ENCODE data around the gene PKMYT1.
"Not testable (repeated sequence)": the region's sequence is repeated elsewhere in the genome, so short reads cannot be mapped to it uniquely, and the experiment has no call there.

PKMYT1 gene

GRCh38 chr16:2960183-2961010, 19.8 kb downstream of the PKMYT1 start:
- DNase-seq (ENCODE audit: low read depth), result no peak

- no peak for DNase-seq (ENCODE audit: low read depth)
These were observed 21.0 kb downstream of the PKMYT1 start for GRCh38 chr16:2959206-2959605.

- no peak for DNase-seq (ENCODE audit: low read depth)
These were observed 23.7 kb downstream of the PKMYT1 start for GRCh38 chr16:2956579-2956956.

GRCh38 chr16:2955779-2956578, 24.3 kb downstream of the PKMYT1 start:
- no peak for DNase-seq (ENCODE audit: low read depth)

GRCh38 chr16:2955438-2955778, 24.8 kb downstream of the PKMYT1 start:
- DNase-seq (ENCODE audit: low read depth), result no peak

- no peak for DNase-seq (ENCODE audit: low read depth)
These were observed 25.4 kb downstream of the PKMYT1 start for GRCh38 chr16:2954656-2955381.

GRCh38 chr16:2953706-2954627, 26.3 kb downstream of the PKMYT1 start:
- DNase-seq (ENCODE audit: low read depth), result no peak

GRCh38 chr16:2952679-2953078, 27.6 kb downstream of the PKMYT1 start:
- no peak for DNase-seq (ENCODE audit: low read depth)

- no peak for DNase-seq (ENCODE audit: low read depth)
These were observed 29.5 kb downstream of the PKMYT1 start for GRCh38 chr16:2950773-2951172.

GRCh38 chr16:2950353-2950724, 29.9 kb downstream of the PKMYT1 start:
- no peak for DNase-seq (ENCODE audit: low read depth)

- no peak for DNase-seq (ENCODE audit: low read depth)
These were observed 30.4 kb downstream of the PKMYT1 start for GRCh38 chr16:2949705-2950352.

GRCh38 chr16:2948807-2949704, 31.2 kb downstream of the PKMYT1 start:
- no peak for DNase-seq (ENCODE audit: low read depth)

- no peak for DNase-seq (ENCODE audit: low read depth)
These were observed 33.6 kb downstream of the PKMYT1 start for GRCh38 chr16:2946649-2947048.

- DNase-seq (ENCODE audit: low read depth), result not testable (repeated sequence)
These were observed 36.5 kb downstream of the PKMYT1 start for GRCh38 chr16:2943716-2944115.

- no peak for DNase-seq (ENCODE audit: low read depth)
These were observed 38.2 kb downstream of the PKMYT1 start for GRCh38 chr16:2942045-2942444.

GRCh38 chr16:2939968-2940367, 40.3 kb downstream of the PKMYT1 start:
- no peak for DNase-seq (ENCODE audit: low read depth)

- no peak for DNase-seq (ENCODE audit: low read depth)
These were observed 42.0 kb downstream of the PKMYT1 start for GRCh38 chr16:2938206-2938605.

- no peak for DNase-seq (ENCODE audit: low read depth)
These were observed 43.1 kb downstream of the PKMYT1 start for GRCh38 chr16:2937170-2937569.

- DNase-seq (ENCODE audit: low read depth), result no peak
These were observed 43.7 kb downstream of the PKMYT1 start for GRCh38 chr16:2936436-2937011.

GRCh38 chr16:2934450-2934849, 45.8 kb downstream of the PKMYT1 start:
- no peak for DNase-seq (ENCODE audit: low read depth)

Measured in stimulated activated CD8-positive, alpha-beta memory T cell treated with anti-CD3 and anti-CD28 coated beads, Interleukin-15, amount 100 ng/mL, for 1 hour (primary cell).